ENCODE data around the gene SLITRK2. TPM values are rescaled to one million over a fixed set of nuclear protein-coding genes. Genes with fewer than 3 reads are reported as not detected.

SLITRK2 gene
- total and polyA plus RNA-seq, 10 of the 15 experiments (the other 5 are each of a cell fraction or from before 2014, with no cell fraction given), result not detected

GRCh38 chrX:145844886-145845285 is 27.3 kb downstream of the SLITRK2 start:
- H3K9me3 ChIP-seq (replicated peaks; ENCODE audit: control insufficient read depth, insufficient read depth, low read length), result no peaks in the 10 kb centered on the region
- no peak for TF ChIP-seq ZNF687 (IDR thresholded peaks at IDR 0.05)
- ChIA-PET CTCF (no interaction called here), RAD21 (ENCODE audit: unreplicated experiment) (no interaction called here), POLR2A (interaction anchor here (0.5 kb wide), 1 partner anchor 14 kb away, joined by 5 read pairs; no protein-coding TSS in a partner anchor), SMC1A (ENCODE audit: uncharacterized antibody, unreplicated experiment) (no interaction called here)
- no peaks in the 10 kb centered on the region for H4K20me1 ChIP-seq (ENCODE audit: control insufficient read depth, insufficient read depth)
- 47% methylated on average over 7 of the region's 7 CpGs for WGBS (ENCODE audit: insufficient coverage, insufficient replicate concordance, low lambda C conversion rate, missing lambda C conversion rate)
- no peak overlapping the region for H3K9ac ChIP-seq (ENCODE audit: control insufficient read depth, insufficient read depth, low read length)
- in situ Hi-C loops (cut with MboI), result no loop called here
- H3K27me3 ChIP-seq (replicated peaks in 1 of 2; ENCODE audit: control insufficient read depth in 2 of 2, insufficient read depth in 2 of 2, low read length in 1 of 2), result no peaks in the 10 kb centered on the region
- DNase-seq (ENCODE audit: low read depth, low spot score) (no peak), FAIRE-seq (no peak), ATAC-seq (no peak)
- H3K79me2 ChIP-seq (ENCODE audit: control insufficient read depth, insufficient read depth, low read length), result no peaks in the 10 kb centered on the region
- H3K27ac ChIP-seq (ENCODE audit: control insufficient read depth, insufficient read depth), result no peak overlapping the region
- H2AFZ ChIP-seq (ENCODE audit: control insufficient read depth, low read depth, low read length), result no peak overlapping the region
- no TSS peak for BruUV-seq (replicated peaks)
- no peaks in the 10 kb centered on the region for H3K36me3 ChIP-seq (ENCODE audit: control insufficient read depth in 2 of 2, insufficient read depth in 2 of 2, low read length in 1 of 2)
- H3K4me2 ChIP-seq (ENCODE audit: control insufficient read depth, insufficient read depth), result no peak overlapping the region
- intact Hi-C loops (cut with micrococcal nuclease; ENCODE audit: unreplicated experiment), result no loop called here
- H3K4me3 ChIP-seq, result no peak overlapping the region
- no peaks in the 10 kb centered on the region for H3K4me1 ChIP-seq (ENCODE audit: control insufficient read depth, insufficient read depth, low read length)

GRCh38 chrX:145848448-145848847 is 30.8 kb downstream of the SLITRK2 start:
- no peak overlapping the region for H3K27ac ChIP-seq (ENCODE audit: control insufficient read depth, insufficient read depth)
- H3K79me2 ChIP-seq (ENCODE audit: control insufficient read depth, insufficient read depth, low read length), result no peaks in the 10 kb centered on the region
- WGBS (ENCODE audit: insufficient coverage, insufficient replicate concordance, low lambda C conversion rate, missing lambda C conversion rate), result 55% methylated on average over 2 of the region's 2 CpGs
- ChIA-PET POLR2A (no interaction called here), CTCF (no interaction called here), RAD21 (ENCODE audit: unreplicated experiment) (no interaction called here), SMC1A (ENCODE audit: uncharacterized antibody, unreplicated experiment) (interaction anchor here (0.7 to 1.2 kb wide), 3 partner anchors 10 to 59 kb away, joined by 3 to 4 read pairs (median 4); no protein-coding TSS in a partner anchor)
- H3K9me3 ChIP-seq (replicated peaks; ENCODE audit: control insufficient read depth, insufficient read depth, low read length), result no peaks in the 10 kb centered on the region
- H4K20me1 ChIP-seq (ENCODE audit: control insufficient read depth, insufficient read depth), result no peaks in the 10 kb centered on the region
- no peaks in the 10 kb centered on the region for H3K27me3 ChIP-seq (replicated peaks in 1 of 2; ENCODE audit: control insufficient read depth in 2 of 2, insufficient read depth in 2 of 2, low read length in 1 of 2)
- ATAC-seq (no peak), DNase-seq (ENCODE audit: low read depth, low spot score) (no peak), FAIRE-seq (no peak)
- in situ Hi-C loops (cut with MboI) (no loop called here), intact Hi-C loops (cut with micrococcal nuclease; ENCODE audit: unreplicated experiment) (no loop called here)
- H3K9ac ChIP-seq (ENCODE audit: control insufficient read depth, insufficient read depth, low read length), result no peak overlapping the region
- no peaks in the 10 kb centered on the region for H3K4me1 ChIP-seq (ENCODE audit: control insufficient read depth, insufficient read depth, low read length)
- no peak overlapping the region for H3K4me3 ChIP-seq
- no peak overlapping the region for H3K4me2 ChIP-seq (ENCODE audit: control insufficient read depth, insufficient read depth)
- no peak overlapping the region for H2AFZ ChIP-seq (ENCODE audit: control insufficient read depth, low read depth, low read length)
- no TSS peak for BruUV-seq (replicated peaks)
- H3K36me3 ChIP-seq (ENCODE audit: control insufficient read depth in 2 of 2, insufficient read depth in 2 of 2, low read length in 1 of 2), result no peaks in the 10 kb centered on the region
- TF ChIP-seq ZNF384 (IDR thresholded peaks at IDR 0.05; ENCODE audit: borderline replicate concordance, low read depth, low read length) (no peak), BMI1 (IDR thresholded peaks at IDR 0.05; ENCODE audit: borderline replicate concordance) (no peak), PBX3 (IDR thresholded peaks at IDR 0.05; ENCODE audit: insufficient replicate concordance, low read depth, low read length) (no peak), FOS (IDR thresholded peaks at IDR 0.05; ENCODE audit: borderline replicate concordance, extremely low read depth, insufficient read length) (no peak), EZH2 (IDR thresholded peaks at IDR 0.05; ENCODE audit: borderline replicate concordance, control insufficient read depth, low read depth, low read length) (no peak), NFYB (IDR thresholded peaks at IDR 0.05; ENCODE audit: insufficient read depth, low read depth, low read length) (no peak), EGR1 (IDR thresholded peaks at IDR 0.05; ENCODE audit: borderline replicate concordance in 1 of 2, low read depth in 2 of 2, low read length in 2 of 2) (no peak), ATF2 (IDR thresholded peaks at IDR 0.05; ENCODE audit: low read length) (no peak)
